Upper lobe of left lung (tissue), 6 donors: ENCODE data around the gene SUPT7L. TPM values are rescaled to one million over a fixed set of nuclear protein-coding genes. Genes with fewer than 3 reads are reported as not detected.

Source experiments
- ATAC-seq, 2 donors: fragments of 200-7000 bp; cut with Tn5 transposase; one replicate each; pipeline ENCODE4 v1.9.1; 2022; ENCODE audit warnings: mild to moderate bottlenecking in 2 of 2, moderate library complexity in 2 of 2; ENCODE audit not compliant: low FRiP score in 2 of 2
- DNase-seq, 2 donors: peaks; one replicate each; pipeline ENCODE4 v3.0.0-alpha.2; 2019 to 2020
- H3K27ac ChIP-seq, 4 donors: fragments of 200-600 bp; sonication (generic); one replicate each; pipeline ENCODE4 v1.5.1; 2016 to 2019
- H3K27me3 ChIP-seq, 4 donors: fragments of 200-600 bp; sonication (generic); one replicate each; pipeline ENCODE4 v1.5.1; 2017 to 2019
- H3K36me3 ChIP-seq, 4 donors: fragments of 200-600 bp; sonication (generic); one replicate each; pipeline ENCODE4 v1.5.1; 2016 to 2019
- H3K4me1 ChIP-seq, 4 donors: fragments of 200-600 bp; sonication (generic); one replicate each; pipeline ENCODE4 v1.5.1; 2018 to 2019
- H3K4me3 ChIP-seq, 4 donors: fragments of 200-600 bp; sonication (generic); one replicate each; pipeline ENCODE4 v1.5.1; 2017 to 2019; ENCODE audit warnings: mild to moderate bottlenecking in 2 of 4, moderate library complexity in 1 of 4
- H3K9me3 ChIP-seq, 4 donors: fragments of 200-600 bp; sonication (generic); one replicate each; pipeline ENCODE4 v1.5.1; 2018 to 2019
- CTCF ChIP-seq, 6 experiments: fragments of 450-650 bp in 4 of 6; fragments of 200-600 bp in 2 of 6; sonication (generic) in 2 of 6; IDR thresholded peaks; one replicate each; pipeline ENCODE4 v1.5.1; 2016 to 2019; ENCODE audit warnings: antibody characterized with exemption in 6 of 6
- EP300 ChIP-seq, 4 donors: sonication (generic); formaldehyde crosslinking; IDR thresholded peaks; one replicate each; pipeline ENCODE4 v1.5.1; 2017; ENCODE audit warnings: antibody characterized with exemption in 4 of 4, control low read depth in 2 of 4
- POLR2A ChIP-seq, 4 donors: fragments of 450-650 bp; IDR thresholded peaks; one replicate each; pipeline ENCODE4 v1.5.1; 2016 to 2017; ENCODE audit warnings: antibody characterized with exemption in 4 of 4, mild to moderate bottlenecking in 2 of 4
- POLR2AphosphoS5 ChIP-seq, 2 donors: sonication (generic); formaldehyde crosslinking; IDR thresholded peaks; one replicate each; pipeline ENCODE4 v1.5.1; 2017; ENCODE audit warnings: antibody characterized with exemption in 2 of 2
- WGBS, 2 donors: methylation state at CpG; one replicate each; pipeline ENCODE4 v1.1.5; 2017 to 2018; 5-methylcytosine and 5-hydroxymethylcytosine counted together
- small RNA-seq, 4 donors: library from RNA; depleted of rRNA; stranded (forward); fragments of <200 nt; gene quantifications; one replicate each; pipeline ENCODE3, GENCODE V24; 2016
- total RNA-seq, 6 donors: library from RNA; depleted of rRNA in 4 of 6; stranded (reverse); fragments of >200 nt in 4 of 6; gene quantifications; one replicate each; pipeline versions ENCODE4 v1.1.0 to v1.2.1, GENCODE V29; 2016 to 2021
- donor health status: DM: no; HTN: no; CAD: no; lungs with moderate emphysema.
- donor health status: DM: no; HTN: yes; CAD: no; lungs with severe emphysema.

Gene SUPT7L
- total RNA-seq, 6 donors from 2014 or later = 22.2 to 70.2 (median 25.0) TPM

GRCh38 chr2:27606611-27607010 lies 56.8 kb downstream of the SUPT7L start:
- DNase-seq (no peak), ATAC-seq (no peak)
- Histone ChIP-seq H3K36me3 (peaks cover 26 to 94% (median 61%) of the 10 kb centered on the region in 4 donors), H3K4me1 (no peaks in the 10 kb centered on the region), H3K27ac (no peak overlapping the region), H3K27me3 (no peaks in the 10 kb centered on the region), H3K9me3 (no peaks in the 10 kb centered on the region), H3K4me3 (no peak overlapping the region)
- TF ChIP-seq CTCF (IDR thresholded peaks at IDR 0.05) (no peak), POLR2AphosphoS5 (IDR thresholded peaks at IDR 0.05) (no peak), EP300 (IDR thresholded peaks at IDR 0.05) (no peak), POLR2A (IDR thresholded peaks at IDR 0.05) (no peak)
- 91 to 93% methylated on average over 2 of the region's 2 CpGs for WGBS, 2 donors

Small RNAs within 50 kb of the gene (small RNA-seq; reads per million reads assigned to genes)
- 0 reads per million in 4 donors for gene RF00340

Other genes starting within 250 kb of the SUPT7L start
- 10 to 100 TPM; 46.5 to 81.5 (median 62.5) TPM for gene NRBP1, start 235.0 kb downstream of the SUPT7L start, total RNA-seq
- gene KRTCAP3, start 221.2 kb downstream of the SUPT7L start, total RNA-seq = 10 to 100 TPM; 13.8 to 39.7 (median 31.0) TPM
- 10 to 100 TPM; 24.3 to 80.6 (median 29.8) TPM for gene IFT172, start 173.9 kb downstream of the SUPT7L start, total RNA-seq
- 1 to 10 TPM in 5 of 6 donors, not detected in 1; 1.1 to 4.6 (median 2.6) TPM for gene FNDC4, start 168.4 kb downstream of the SUPT7L start, total RNA-seq
- under 1 TPM in 2 of 6 donors, not detected in 4; 0.24 to 0.83 TPM for gene GCKR, start 166.8 kb downstream of the SUPT7L start, total RNA-seq
- 10 to 100 TPM; 19.5 to 74.4 (median 26.4) TPM for gene ZNF512, start 80.6 kb downstream of the SUPT7L start, total RNA-seq
- gene CCDC121, start 34.6 kb downstream of the SUPT7L start, total RNA-seq = 1 to 10 TPM; 1.3 to 7.3 (median 3.6) TPM
- 10 to 100 TPM in 5 of 6 donors, 1 to 10 TPM in 1; 9.3 to 31.2 (median 21.6) TPM for gene GPN1, start 34.6 kb downstream of the SUPT7L start, total RNA-seq
- 10 to 100 TPM; 15.8 to 44.0 (median 21.6) TPM for gene SLC4A1AP, start 275 bp upstream of the SUPT7L start, total RNA-seq
- 100 to 1,000 TPM in 2 of 6 donors, 10 to 100 TPM in 4; 54.5 to 122 (median 72.4) TPM for gene MRPL33, start 108.1 kb upstream of the SUPT7L start, total RNA-seq
- 1 to 10 TPM; 2.9 to 5.4 (median 3.2) TPM for gene RBKS, start 226.8 kb upstream of the SUPT7L start, total RNA-seq
- gene BABAM2, start 227.1 kb upstream of the SUPT7L start, total RNA-seq = 10 to 100 TPM; 23.0 to 44.0 (median 38.2) TPM